Colon (tissue), 2 donors: Measurements from ENCODE around the gene CD274.

Experiments used
- FAIRE-seq: peaks from 2 replicates; lab custom pipeline; 2012; peaks lifted over from hg19 to GRCh38; lab: Jason Lieb, UNC
- donor health status: control.
- donor health status: control.

CD274 gene

GRCh38 chr9:5500441-5501235 lies 50.3 kb downstream of the CD274 start:
- no peak for FAIRE-seq

DNA sequence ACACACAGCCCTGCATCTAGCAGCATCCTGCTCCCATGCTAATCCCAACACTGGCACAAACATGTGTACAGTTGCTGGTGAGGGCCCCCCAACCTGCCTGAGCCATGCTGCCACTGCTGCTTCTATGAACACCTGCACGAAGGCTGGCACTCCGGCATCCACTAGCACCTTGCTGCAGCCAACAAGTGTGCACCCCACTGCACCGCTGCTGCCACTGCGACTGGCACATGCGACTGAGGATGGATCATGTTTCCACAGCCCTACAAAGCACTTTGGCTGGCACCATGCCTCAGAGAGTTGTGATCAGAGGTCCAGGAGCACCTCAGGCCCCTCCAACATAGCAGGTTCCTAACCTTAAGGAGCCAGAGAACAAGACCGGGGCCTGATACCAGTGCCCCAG lies 52.2 kb downstream of the CD274 start:
- FAIRE-seq, result no peak

GRCh38 chr9:5509573-5509972 lies 59.2 kb downstream of the CD274 start:
- FAIRE-seq, result no peak

DNA sequence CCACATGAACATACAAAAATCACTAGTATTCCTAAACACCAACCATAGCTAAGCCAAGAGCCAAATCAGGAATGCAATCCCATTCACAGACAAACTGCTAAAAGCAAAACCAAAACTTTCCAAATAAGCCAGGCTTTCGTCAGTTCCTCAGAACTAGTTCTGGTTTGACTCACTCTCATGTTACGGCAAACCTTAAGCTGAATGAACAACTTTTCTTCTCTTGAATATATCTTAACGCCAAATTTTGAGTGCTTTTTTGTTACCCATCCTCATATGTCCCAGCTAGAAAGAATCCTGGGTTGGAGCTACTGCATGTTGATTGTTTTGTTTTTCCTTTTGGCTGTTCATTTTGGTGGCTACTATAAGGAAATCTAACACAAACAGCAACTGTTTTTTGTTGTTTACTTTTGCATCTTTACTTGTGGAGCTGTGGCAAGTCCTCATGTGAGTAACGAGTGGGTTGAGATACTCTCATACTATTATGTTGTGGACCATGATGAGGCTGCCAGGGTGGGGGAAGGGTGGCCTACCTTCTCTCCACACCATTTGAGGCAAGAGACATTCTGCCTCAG lies 60.1 kb downstream of the CD274 start, which contains the start of gene PDCD1LG2:
Gene PDCD1LG2 (plus strand): TSS at position 172 of the 572 bp plus-strand sequence. CDS start 12,016 bp downstream, outside the sequence.
- FAIRE-seq, result no peak

- no peak for FAIRE-seq
These were observed 60.6 kb downstream of the CD274 start for GRCh38 chr9:5510989-5511388.

GRCh38 chr9:5511476-5511875 lies 61.1 kb downstream of the CD274 start:
- no peak for FAIRE-seq

DNA sequence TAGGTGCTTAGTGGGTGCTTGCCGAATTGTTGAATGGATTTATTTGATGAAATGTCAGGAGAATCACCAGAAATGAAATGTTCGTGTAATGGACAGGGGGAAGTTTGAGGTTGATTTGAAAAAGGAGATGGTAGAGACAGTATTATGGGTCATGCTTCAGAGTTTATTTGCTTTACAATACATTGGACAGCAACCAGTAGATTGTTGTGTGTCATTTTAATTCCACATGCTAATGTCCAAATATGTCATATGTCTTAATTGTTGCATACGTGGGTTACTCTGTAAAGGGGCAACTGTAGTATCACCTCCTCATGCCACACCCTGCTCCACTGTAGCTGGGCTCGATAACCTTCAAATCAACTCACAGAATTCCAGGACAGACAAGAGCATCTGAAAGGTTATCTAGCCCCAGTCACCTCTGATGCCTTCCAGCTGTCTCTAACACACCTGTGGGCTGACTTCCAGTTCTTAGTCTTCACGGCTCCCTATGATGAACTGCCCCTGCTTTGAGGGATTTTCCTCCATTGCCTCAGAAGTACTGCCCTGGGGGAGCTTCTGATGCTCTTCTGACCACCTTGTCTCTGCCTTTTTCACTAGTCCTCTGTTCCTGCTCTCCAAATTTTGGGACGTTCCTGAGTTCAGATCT lies 61.7 kb downstream of the CD274 start:
- no peak for FAIRE-seq

DNA sequence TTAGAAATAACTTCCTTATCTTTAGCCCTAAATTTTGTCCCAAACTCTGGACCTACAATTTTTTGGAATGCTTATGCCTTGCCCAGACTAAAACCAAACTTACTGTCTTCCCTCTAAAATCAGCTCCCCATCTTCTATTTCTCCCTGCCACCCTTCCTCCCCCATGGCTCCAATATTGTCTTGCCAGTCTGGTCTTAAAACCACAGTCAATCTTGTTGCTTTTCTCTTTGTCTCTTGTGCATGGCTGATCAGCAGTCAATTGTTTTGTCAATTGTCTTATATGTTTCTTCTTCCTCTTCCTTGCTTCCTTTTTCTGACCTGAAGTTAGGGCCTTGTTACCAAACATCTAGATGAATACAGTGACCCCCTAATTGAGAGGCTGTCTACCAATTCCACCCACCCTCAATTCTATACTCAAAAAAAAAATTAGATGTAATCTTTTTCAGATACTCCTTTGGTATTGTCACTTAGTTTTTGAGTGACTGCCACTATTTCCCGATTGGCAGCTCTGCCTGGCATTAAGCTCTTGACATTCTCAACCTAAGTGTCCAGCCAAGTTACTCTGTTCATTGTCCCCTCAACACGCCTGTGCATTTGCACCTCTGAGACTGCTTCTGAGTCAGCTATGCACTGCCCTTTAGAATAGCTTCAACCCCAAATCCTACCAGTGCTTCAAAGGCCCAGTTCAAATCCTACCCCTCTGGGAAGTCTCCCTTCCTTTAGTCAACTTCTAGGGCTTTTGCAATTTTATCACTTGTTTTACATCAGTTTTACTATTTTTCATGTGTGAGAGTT lies 62.5 kb downstream of the CD274 start:
- FAIRE-seq, result no peak

- no peak for FAIRE-seq
These were observed 63.7 kb downstream of the CD274 start for GRCh38 chr9:5513966-5514616.

- FAIRE-seq, result no peak
These were observed 64.4 kb downstream of the CD274 start for GRCh38 chr9:5514617-5515260.

- FAIRE-seq, result no peak
These were observed 64.9 kb downstream of the CD274 start for GRCh38 chr9:5515261-5515650.

- FAIRE-seq, result no peak
These were observed 66.3 kb downstream of the CD274 start for GRCh38 chr9:5516453-5517220.

DNA sequence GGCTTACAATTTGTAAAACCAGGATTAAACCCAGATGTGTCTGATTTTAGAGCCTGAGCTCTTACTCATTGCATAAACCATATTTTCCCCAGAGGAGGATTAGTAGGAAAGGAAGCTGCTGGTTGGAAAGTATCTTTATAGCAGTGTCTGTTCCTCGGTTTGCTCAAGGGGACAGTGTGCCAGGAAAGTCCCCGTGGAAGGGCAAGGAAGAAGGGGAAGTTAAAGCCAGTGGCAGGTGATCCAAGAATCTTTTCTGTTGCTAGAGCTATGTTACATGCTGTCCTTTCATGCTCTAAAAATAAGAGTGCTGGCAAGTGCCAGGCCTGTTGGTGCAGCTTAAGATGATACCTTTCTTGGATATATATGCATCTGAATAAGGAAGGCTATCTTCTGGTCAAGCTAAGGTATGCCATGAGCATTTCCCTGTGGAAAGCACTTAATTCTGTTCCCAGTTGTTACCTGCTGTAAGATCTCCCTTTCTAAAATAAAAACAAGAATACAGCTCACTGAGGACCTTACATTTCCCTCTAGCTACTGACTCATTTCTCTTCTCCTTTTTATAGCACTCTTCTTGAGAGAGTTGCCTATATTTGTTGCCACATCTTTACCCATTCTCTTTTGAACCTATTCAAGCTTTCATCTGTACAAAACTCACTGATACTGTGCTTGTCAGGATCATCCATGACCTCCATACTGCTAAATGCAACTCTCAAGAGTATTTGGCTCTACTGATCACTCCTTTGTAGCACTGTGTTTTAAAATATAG lies 68.0 kb downstream of the CD274 start:
- no peak for FAIRE-seq

DNA sequence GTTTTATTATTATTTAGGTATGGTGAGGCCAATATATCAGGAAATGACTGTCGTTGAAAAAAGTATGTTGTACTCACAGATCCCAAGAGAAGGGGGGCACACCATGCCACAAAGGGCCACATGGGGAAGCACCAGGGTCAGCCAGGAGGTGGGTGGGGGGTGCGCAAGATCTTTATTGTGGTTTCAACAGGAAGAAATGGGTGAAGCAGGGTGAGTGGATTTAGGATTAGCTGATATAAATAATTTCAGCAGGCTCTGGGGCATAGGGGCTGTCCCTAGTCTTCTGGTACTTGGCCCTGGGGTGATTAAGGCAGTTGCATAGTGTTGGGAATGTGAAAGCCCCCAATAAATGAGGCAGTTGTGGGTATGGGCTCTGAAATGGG lies 68.6 kb downstream of the CD274 start:
- FAIRE-seq, result no peak
